Fibroblast of pulmonary artery (primary cell): ENCODE measurements around the gene CAMK1G.

ENCODE experiments used
- DNase-seq: peaks from one replicate; pipeline ENCODE4 v3.0.0-alpha.2; 2010; ENCODE audit warnings: low read depth
- H3K4me3 ChIP-seq: replicated peaks from 2 replicates; pipeline ENCODE4 v1.5.1; 2011; ENCODE audit warnings: low read depth, mild to moderate bottlenecking, control low read depth, low read length, moderate library complexity
- TF ChIP-seq, protein P1 (sequence below): IDR thresholded peaks from 2 replicates; pipeline ENCODE4 v1.5.1; 2011; ENCODE audit warnings: mild to moderate bottlenecking, control low read depth, low read length, inconsistent platforms; ENCODE audit errors: missing control alignments

CAMK1G gene

DNA sequence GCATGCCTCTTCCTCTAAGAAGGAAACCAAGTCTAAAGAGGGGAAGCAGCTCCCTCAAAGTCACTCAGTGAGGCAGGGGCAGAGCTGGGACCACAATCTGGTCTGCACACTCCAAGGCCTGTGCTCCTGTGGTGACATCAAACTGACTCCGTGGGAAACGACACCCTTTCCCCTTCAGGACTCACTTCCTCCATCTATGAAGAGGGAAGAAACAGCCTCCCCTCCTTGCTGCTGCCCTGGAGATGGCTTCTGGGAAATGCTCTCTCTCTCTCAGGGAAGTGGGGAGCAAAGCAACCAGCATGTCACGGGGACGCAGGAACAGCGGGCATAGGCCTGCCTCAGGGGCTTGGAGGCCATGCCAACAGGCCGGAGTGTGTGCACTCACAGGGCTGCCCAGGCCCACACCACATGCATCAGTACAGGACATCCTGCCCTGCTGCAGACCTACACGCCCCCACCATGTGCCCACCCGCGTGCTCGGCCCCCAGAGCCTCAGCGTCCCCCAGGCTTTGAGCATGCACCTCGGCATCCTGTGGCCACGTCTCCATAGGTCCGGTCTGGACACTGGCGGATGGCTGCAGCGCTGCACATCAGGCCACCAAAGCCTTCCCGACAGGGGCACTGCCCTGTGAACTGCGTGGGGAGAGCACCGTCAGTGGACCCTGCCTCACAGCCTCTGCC is 43.0 kb downstream of the CAMK1G start:
- TF ChIP-seq, protein P1, sequence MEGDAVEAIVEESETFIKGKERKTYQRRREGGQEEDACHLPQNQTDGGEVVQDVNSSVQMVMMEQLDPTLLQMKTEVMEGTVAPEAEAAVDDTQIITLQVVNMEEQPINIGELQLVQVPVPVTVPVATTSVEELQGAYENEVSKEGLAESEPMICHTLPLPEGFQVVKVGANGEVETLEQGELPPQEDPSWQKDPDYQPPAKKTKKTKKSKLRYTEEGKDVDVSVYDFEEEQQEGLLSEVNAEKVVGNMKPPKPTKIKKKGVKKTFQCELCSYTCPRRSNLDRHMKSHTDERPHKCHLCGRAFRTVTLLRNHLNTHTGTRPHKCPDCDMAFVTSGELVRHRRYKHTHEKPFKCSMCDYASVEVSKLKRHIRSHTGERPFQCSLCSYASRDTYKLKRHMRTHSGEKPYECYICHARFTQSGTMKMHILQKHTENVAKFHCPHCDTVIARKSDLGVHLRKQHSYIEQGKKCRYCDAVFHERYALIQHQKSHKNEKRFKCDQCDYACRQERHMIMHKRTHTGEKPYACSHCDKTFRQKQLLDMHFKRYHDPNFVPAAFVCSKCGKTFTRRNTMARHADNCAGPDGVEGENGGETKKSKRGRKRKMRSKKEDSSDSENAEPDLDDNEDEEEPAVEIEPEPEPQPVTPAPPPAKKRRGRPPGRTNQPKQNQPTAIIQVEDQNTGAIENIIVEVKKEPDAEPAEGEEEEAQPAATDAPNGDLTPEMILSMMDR = no peak
- no peak for DNase-seq
- no peak overlapping the region for H3K4me3 ChIP-seq

DNA sequence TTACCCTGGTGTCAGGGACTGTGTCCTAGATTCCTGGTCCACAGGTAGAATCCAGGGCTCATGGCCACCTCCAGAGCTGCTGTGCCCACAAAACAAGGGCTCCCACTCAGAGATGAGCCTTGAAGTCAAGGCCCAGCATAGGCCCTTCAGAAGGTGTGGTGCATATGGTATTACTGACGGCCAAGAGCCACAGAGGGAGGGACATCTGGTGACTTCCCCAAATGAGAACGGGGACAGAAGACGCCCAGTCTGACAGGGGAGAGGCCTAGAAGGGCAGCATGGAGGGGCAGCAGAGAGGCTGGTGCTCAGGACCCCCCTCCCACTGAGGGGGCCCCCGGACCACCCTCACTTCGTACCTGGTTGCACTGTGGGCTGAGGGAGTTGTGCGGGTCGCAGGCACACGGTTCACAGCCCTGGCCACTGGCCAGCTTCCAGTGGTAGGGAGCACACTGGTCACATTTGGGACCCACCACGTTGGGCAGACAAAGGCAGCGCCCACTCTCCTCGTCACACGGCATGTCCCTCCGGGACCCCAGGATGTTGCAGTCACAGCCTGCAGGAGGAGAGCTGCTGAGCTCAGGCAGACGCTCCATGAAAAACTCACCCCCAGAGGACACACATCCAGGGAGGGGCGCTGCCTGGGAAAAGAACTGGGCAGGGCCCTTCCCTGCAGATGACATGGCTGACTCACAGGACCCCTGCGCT is 43.7 kb downstream of the CAMK1G start:
- no peak overlapping the region for H3K4me3 ChIP-seq
- DNase-seq = no peak
- TF ChIP-seq, protein P1 = no peak

GRCh38 chr1:209627732-209628196 is 44.2 kb downstream of the CAMK1G start:
- TF ChIP-seq, protein P1 = peak; percentile 97
- no peak overlapping the region for H3K4me3 ChIP-seq
- DNase-seq = peak; percentile 77

- TF ChIP-seq, protein P1 = no peak
- H3K4me3 ChIP-seq = no peak overlapping the region
These were observed 45.2 kb downstream of the CAMK1G start for GRCh38 chr1:209628618-209629299.

GRCh38 chr1:209629621-209630382 is 46.3 kb downstream of the CAMK1G start:
- no peak for DNase-seq
- TF ChIP-seq, protein P1 = no peak
- H3K4me3 ChIP-seq = no peak overlapping the region

More at GRCh38 chr1:209628618-209629299, 45.2 kb downstream of the CAMK1G start:
- DNase-seq = no peak

DNA sequence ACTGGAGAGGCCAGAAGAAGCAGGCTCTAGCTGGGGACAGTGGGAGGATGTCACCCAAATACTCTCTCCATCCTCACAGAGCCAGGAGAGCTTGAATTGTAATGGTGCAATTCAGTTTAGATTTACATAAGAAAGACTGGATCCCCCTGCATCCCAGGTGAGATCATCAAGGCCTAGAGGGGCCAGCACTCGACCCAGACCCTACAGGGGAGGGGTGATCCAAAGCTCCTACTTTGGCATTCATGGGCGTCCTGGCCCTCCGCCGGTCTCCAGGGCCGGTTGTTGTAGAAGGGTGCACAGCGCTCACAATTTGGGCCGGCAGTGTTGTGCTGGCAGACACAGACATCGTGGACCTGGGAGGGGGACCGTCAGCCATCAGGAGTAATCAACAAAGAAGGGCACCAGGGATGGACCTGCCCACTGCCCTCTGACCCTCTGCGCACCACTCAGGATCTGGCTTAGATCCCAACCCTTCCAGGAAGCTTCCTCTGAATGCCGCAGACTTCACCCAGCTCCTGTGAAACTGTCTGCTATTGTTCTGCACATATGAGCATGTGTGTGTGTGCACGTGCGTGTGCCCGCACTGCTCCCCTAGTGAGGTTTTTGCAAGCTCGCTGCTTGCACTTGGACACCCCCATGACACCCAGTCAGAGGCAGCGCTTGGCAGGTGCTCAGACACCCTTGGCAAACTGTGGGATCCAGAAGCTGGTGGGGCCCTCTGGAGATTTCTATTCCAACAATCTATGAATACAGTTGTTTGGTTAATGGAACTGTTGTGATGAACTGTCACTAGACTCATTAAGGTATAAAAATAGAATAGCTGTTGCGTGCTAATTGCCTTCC is 47.1 kb downstream of the CAMK1G start:
- H3K4me3 ChIP-seq = no peak overlapping the region
- TF ChIP-seq, protein P1 = no peak
- DNase-seq = no peak
